Fibroblast of lung (primary cell): ENCODE results near the gene BCL6. TPM values are rescaled to one million over a fixed set of nuclear protein-coding genes. Genes with fewer than 3 reads are reported as not detected.

ENCODE experiments used
- DNase-seq, 2 donors: peaks; one replicate each; pipeline versions ENCODE4 v3.0.0 to v3.0.0-alpha.2; 2010; ENCODE audit warnings: low read depth in 2 of 2
- H2AFZ ChIP-seq: 2 replicates; pipeline ENCODE4 v1.5.1; 2012; ENCODE audit warnings: low read length, control low read depth, inconsistent platforms
- H3K27ac ChIP-seq: 2 replicates; pipeline ENCODE4 v1.5.1; 2011; ENCODE audit warnings: low read length, control low read depth; ENCODE audit not compliant: insufficient read depth
- H3K27me3 ChIP-seq: 2 replicates; pipeline ENCODE4 v1.5.1; 2011; ENCODE audit warnings: mild to moderate bottlenecking, low read length; ENCODE audit not compliant: control insufficient read depth, insufficient read depth
- H3K36me3 ChIP-seq: 2 replicates; pipeline ENCODE4 v1.5.1; 2011; ENCODE audit warnings: low read length; ENCODE audit not compliant: control insufficient read depth, insufficient read depth
- H3K4me1 ChIP-seq: 2 replicates; pipeline ENCODE4 v1.5.1; 2011; ENCODE audit warnings: low read length; ENCODE audit not compliant: control insufficient read depth, insufficient read depth; ENCODE audit errors: extremely low read depth
- H3K4me2 ChIP-seq: 2 replicates; pipeline ENCODE4 v1.5.1; 2011; ENCODE audit warnings: low read length, control low read depth; ENCODE audit not compliant: insufficient read depth; ENCODE audit errors: extremely low read depth
- H3K4me3 ChIP-seq, 4 experiments: fragments of 200-600 bp in 1 of 4; sonication (generic) in 1 of 4; replicated peaks in 1 of 4; 2 replicates each; pipeline ENCODE4 v1.5.1; 2011 to 2016; ENCODE audit warnings: low read length in 4 of 4, low read depth in 3 of 4, mild to moderate bottlenecking in 3 of 4, control low read depth in 2 of 4, inconsistent platforms in 1 of 4, mixed read lengths in 1 of 4; ENCODE audit not compliant: insufficient read depth in 1 of 4; ENCODE audit errors: control extremely low read depth in 1 of 4
- H3K79me2 ChIP-seq: 2 replicates; pipeline ENCODE4 v1.5.1; 2012; ENCODE audit warnings: mild to moderate bottlenecking, low read length, inconsistent platforms; ENCODE audit not compliant: control insufficient read depth, insufficient read depth
- H3K9ac ChIP-seq: 2 replicates; pipeline ENCODE4 v1.5.1; 2011; ENCODE audit warnings: mild to moderate bottlenecking, low read length, control low read depth; ENCODE audit not compliant: insufficient read depth
- H3K9me3 ChIP-seq: 2 replicates; pipeline ENCODE4 v1.5.1; 2012; ENCODE audit warnings: low read depth, low read length; ENCODE audit not compliant: control insufficient read depth, insufficient read depth
- H4K20me1 ChIP-seq: 2 replicates; pipeline ENCODE4 v1.5.1; 2011; ENCODE audit warnings: low read length; ENCODE audit not compliant: control insufficient read depth, insufficient read depth; ENCODE audit errors: extremely low read depth
- CTCF ChIP-seq, 2 donors: IDR thresholded peaks in 1 of 2; conservative IDR thresholded peaks in 1 of 2; 1 replicate in 1 of 2; 2 replicates in 1 of 2; pipeline ENCODE4 v1.5.1; 2011 to 2012; ENCODE audit warnings: low read length in 2 of 2, control low read depth in 1 of 2, inconsistent platforms in 1 of 2, low read depth in 1 of 2, mild to moderate bottlenecking in 1 of 2
- EZH2 ChIP-seq: IDR thresholded peaks from 2 replicates; pipeline ENCODE4 v1.5.1; 2012; ENCODE audit warnings: low read length, control low read depth, mild to moderate bottlenecking; ENCODE audit errors: missing control alignments
- polyA plus RNA-seq, 2 donors: library from polyadenylated mRNA; depleted of rRNA in 1 of 2; stranded (reverse) in 1 of 2; unstranded in 1 of 2; fragments of >200 nt; gene quantifications; 2 replicates each; pipeline ENCODE4 v1.2.1, GENCODE V29; 2011 to 2012; ENCODE audit warnings: missing spikeins in 1 of 2
- total RNA-seq: library from RNA; depleted of rRNA; stranded (reverse); fragments of >200 nt; gene quantifications from 2 replicates; pipeline ENCODE4 v1.2.1, GENCODE V29; 2014

Gene BCL6
- total and polyA plus RNA-seq, 2 donors (not counting 1 experiment from before 2014, with no cell fraction given): 12.7 to 46.6 TPM

- no peaks in the 10 kb centered on the region for H3K27me3 ChIP-seq
- DNase-seq: no peak
- no peaks in the 10 kb centered on the region for H4K20me1 ChIP-seq
- H3K9me3 ChIP-seq: no peaks in the 10 kb centered on the region
- H3K27ac ChIP-seq: no peak overlapping the region
- H3K4me1 ChIP-seq: peaks cover 12% of the 10 kb centered on the region
- no peak overlapping the region for H3K4me2 ChIP-seq
- no peak overlapping the region for H3K4me3 ChIP-seq
- no peak overlapping the region for H2AFZ ChIP-seq
- no peaks in the 10 kb centered on the region for H3K36me3 ChIP-seq
- no peaks in the 10 kb centered on the region for H3K79me2 ChIP-seq
- H3K9ac ChIP-seq: no peak overlapping the region
- TF ChIP-seq EZH2 (no peak), CTCF (conservative IDR thresholded peaks at IDR 0.05 in 1 of 2, IDR thresholded peaks at IDR 0.05 in 1 of 2; ENCODE audit: low read depth in 1 of 2, low read length in 2 of 2) (no peak)
These were observed 24.5 kb upstream of the BCL6 start for GRCh38 chr3:187769771-187770170.

- Histone ChIP-seq H3K27ac (peak overlapping the region; percentile 76), H3K9ac (no peak overlapping the region), H3K79me2 (no peaks in the 10 kb centered on the region), H3K27me3 (no peaks in the 10 kb centered on the region), H2AFZ (peak overlapping the region; percentile 19), H3K9me3 (no peaks in the 10 kb centered on the region), H3K4me2 (peak overlapping the region; percentile 68), H3K4me3 (no peak overlapping the region), H4K20me1 (no peaks in the 10 kb centered on the region), H3K4me1 (peaks cover 12% of the 10 kb centered on the region), H3K36me3 (no peaks in the 10 kb centered on the region)
- TF ChIP-seq EZH2: no peak
- TF ChIP-seq CTCF (conservative IDR thresholded peaks at IDR 0.05 in 1 of 2, IDR thresholded peaks at IDR 0.05 in 1 of 2; ENCODE audit: low read depth in 1 of 2, low read length in 2 of 2): no peak
- DNase-seq: peak; percentile 67 to 94
These were observed 22.2 kb upstream of the BCL6 start for GRCh38 chr3:187767266-187768012.

- Histone ChIP-seq H3K9ac (no peak overlapping the region), H3K79me2 (no peaks in the 10 kb centered on the region), H2AFZ (no peak overlapping the region), H3K4me2 (no peak overlapping the region), H3K4me3 (no peak overlapping the region), H3K4me1 (peaks cover 12% of the 10 kb centered on the region), H3K27ac (no peak overlapping the region), H3K9me3 (no peaks in the 10 kb centered on the region), H3K27me3 (no peaks in the 10 kb centered on the region), H3K36me3 (no peaks in the 10 kb centered on the region), H4K20me1 (no peaks in the 10 kb centered on the region)
- no peak for TF ChIP-seq EZH2
- TF ChIP-seq CTCF (conservative IDR thresholded peaks at IDR 0.05 in 1 of 2, IDR thresholded peaks at IDR 0.05 in 1 of 2; ENCODE audit: low read depth in 1 of 2, low read length in 2 of 2): no peak
- DNase-seq: peak; percentile 33 to 67
These were observed 20.1 kb upstream of the BCL6 start for GRCh38 chr3:187765342-187765741.
